Caco-2 (cell line): ENCODE data around the gene EPHA2. TPM values are rescaled to one million over a fixed set of nuclear protein-coding genes. Genes with fewer than 3 reads are reported as not detected.

Source experiments
- BruUV-seq: library from RNA; stranded (reverse); fragments of 400-500 nt; replicated peaks from 2 replicates; lab custom pipeline; 2021; lab: Mats Ljungman, UMichigan
- CTCF ChIA-PET: fragments of 300-600 bp; sonication (Branson Sonifier 250); formaldehyde crosslinking; loops from one replicate; lab custom pipeline; 2022; ENCODE audit warnings: antibody characterized with exemption; lab: Charles Lee
- POLR2A ChIA-PET: fragments of 300-600 bp; sonication (Branson Sonifier 250); formaldehyde crosslinking; loops from one replicate; lab custom pipeline; 2022; ENCODE audit warnings: antibody characterized with exemption; lab: Charles Lee
- DNase-seq, 2 experiments: peaks; one replicate each; pipeline versions ENCODE4 v3.0.0 to v3.0.0-alpha.2; 2020 to 2022
- H3K27me3 ChIP-seq: replicated peaks from 2 replicates; pipeline ENCODE4 v1.6.0; 2011; ENCODE audit warnings: low read length; ENCODE audit not compliant: control insufficient read depth, insufficient read depth
- H3K36me3 ChIP-seq: 2 replicates; pipeline ENCODE4 v1.5.1; 2011; ENCODE audit warnings: low read length; ENCODE audit not compliant: control insufficient read depth, insufficient read depth
- H3K4me1 ChIP-seq: fragments of 250-450 bp; sonication (Bioruptor Pico); 2 replicates; pipeline ENCODE4 v1.5.1; 2020; ENCODE audit warnings: mild to moderate bottlenecking
- H3K4me3 ChIP-seq: 2 replicates; pipeline ENCODE4 v1.5.1; 2011; ENCODE audit warnings: low read depth, mild to moderate bottlenecking, control low read depth, low read length
- H3K9me3 ChIP-seq: fragments of 250-450 bp; sonication (Bioruptor Pico); 2 replicates; pipeline ENCODE4 v1.5.1; 2020; ENCODE audit warnings: mild to moderate bottlenecking, moderate library complexity
- H3K27ac Mint-ChIP-seq: one replicate; pipeline ENCODE4 v1.8.0; 2022; ENCODE audit warnings: mixed read lengths; ENCODE audit not compliant: unreplicated experiment
- H3K27me3 Mint-ChIP-seq: one replicate; pipeline ENCODE4 v1.8.0; 2022; ENCODE audit warnings: mixed read lengths; ENCODE audit not compliant: insufficient read depth, unreplicated experiment
- H3K36me3 Mint-ChIP-seq: one replicate; pipeline ENCODE4 v1.8.0; 2022; ENCODE audit warnings: mild to moderate bottlenecking, mixed read lengths; ENCODE audit not compliant: insufficient read depth, unreplicated experiment
- H3K4me1 Mint-ChIP-seq: one replicate; pipeline ENCODE4 v1.8.0; 2022; ENCODE audit warnings: low read depth, mixed read lengths; ENCODE audit not compliant: unreplicated experiment
- H3K4me3 Mint-ChIP-seq: one replicate; pipeline ENCODE4 v1.8.0; 2022; ENCODE audit warnings: mild to moderate bottlenecking, moderate library complexity, mixed read lengths; ENCODE audit not compliant: unreplicated experiment
- H3K9me3 Mint-ChIP-seq: one replicate; pipeline ENCODE4 v1.8.0; 2022; ENCODE audit warnings: mixed read lengths; ENCODE audit not compliant: unreplicated experiment
- CTCF ChIP-seq, 2 experiments: fragments of 200-600 bp in 1 of 2; IDR thresholded peaks; 1 replicate in 1 of 2; 2 replicates in 1 of 2; pipeline versions ENCODE4 v1.5.1 to v1.8.0; 2011 to 2022; ENCODE audit warnings: antibody characterized with exemption in 1 of 2, control low read depth in 1 of 2, inconsistent platforms in 1 of 2, low read depth in 1 of 2, low read length in 1 of 2, mild to moderate bottlenecking in 1 of 2, moderate library complexity in 1 of 2; ENCODE audit not compliant: insufficient read depth in 1 of 2, severe bottlenecking in 1 of 2, unreplicated experiment in 1 of 2
- intact Hi-C: fragments of 100-400 bp; cut with micrococcal nuclease; formaldehyde crosslinking; loops from one replicate; pipeline ENCODE4 v1.10.0; 2022; ENCODE audit not compliant: unreplicated experiment
- total RNA-seq: library from RNA; stranded (reverse); gene quantifications from 2 replicates; pipeline ENCODE4 v1.2.3, GENCODE V29; 2022

Gene EPHA2
- total RNA-seq, 1 experiment from 2014 or later: 31.2 TPM

GRCh38 chr1:16120940-16121410, 34.9 kb downstream of the EPHA2 start:
- Mint-ChIP-seq H3K4me1 (no peaks in the 10 kb centered on the region), H3K36me3 (peaks cover 36% of the 10 kb centered on the region), H3K9me3 (no peaks in the 10 kb centered on the region), H3K4me3 (no peak overlapping the region), H3K27me3 (no peaks in the 10 kb centered on the region), H3K27ac (no peak overlapping the region)
- ChIA-PET POLR2A (interaction anchor here (1.0 kb wide), 1 partner anchor 25 kb away, joined by 3 read pairs; no protein-coding TSS in a partner anchor), CTCF (no interaction called here)
- Histone ChIP-seq H3K4me3 (no peak overlapping the region), H3K27me3 (no peaks in the 10 kb centered on the region), H3K36me3 (no peaks in the 10 kb centered on the region; the same call in 1 of the 2 replicates), H3K9me3 (no peaks in the 10 kb centered on the region), H3K4me1 (0 out of 2 replicates have a peak, but pooled peaks cover 6% of the 10 kb centered on the region)
- no peak for DNase-seq
- TF ChIP-seq CTCF (IDR thresholded peaks at IDR 0.05; ENCODE audit: insufficient read depth in 1 of 2, low read depth in 1 of 2, low read length in 1 of 2, severe bottlenecking in 1 of 2, unreplicated experiment in 1 of 2): no peak
- BruUV-seq: no TSS peak
- intact Hi-C loops: no loop called here

GRCh38 chr1:16120407-16120806, 35.5 kb downstream of the EPHA2 start:
- Histone ChIP-seq H3K4me3 (no peak overlapping the region), H3K36me3 (no peaks in the 10 kb centered on the region; the same call in 1 of the 2 replicates), H3K9me3 (no peaks in the 10 kb centered on the region), H3K4me1 (0 out of 2 replicates have a peak, but pooled peaks cover 6% of the 10 kb centered on the region), H3K27me3 (no peaks in the 10 kb centered on the region)
- CTCF ChIA-PET: no interaction called here
- Mint-ChIP-seq H3K4me1 (no peaks in the 10 kb centered on the region), H3K27me3 (no peaks in the 10 kb centered on the region), H3K4me3 (no peak overlapping the region), H3K27ac (no peak overlapping the region), H3K36me3 (peaks cover 30% of the 10 kb centered on the region), H3K9me3 (no peaks in the 10 kb centered on the region)
- POLR2A ChIA-PET: interaction anchor here (1.0 kb wide), 1 partner anchor 26 kb away, joined by 3 read pairs; no protein-coding TSS in a partner anchor
- intact Hi-C loops: no loop called here
- DNase-seq: no peak
- BruUV-seq: no TSS peak
- no peak for TF ChIP-seq CTCF (IDR thresholded peaks at IDR 0.05; ENCODE audit: insufficient read depth in 1 of 2, low read depth in 1 of 2, low read length in 1 of 2, severe bottlenecking in 1 of 2, unreplicated experiment in 1 of 2)

DNA sequence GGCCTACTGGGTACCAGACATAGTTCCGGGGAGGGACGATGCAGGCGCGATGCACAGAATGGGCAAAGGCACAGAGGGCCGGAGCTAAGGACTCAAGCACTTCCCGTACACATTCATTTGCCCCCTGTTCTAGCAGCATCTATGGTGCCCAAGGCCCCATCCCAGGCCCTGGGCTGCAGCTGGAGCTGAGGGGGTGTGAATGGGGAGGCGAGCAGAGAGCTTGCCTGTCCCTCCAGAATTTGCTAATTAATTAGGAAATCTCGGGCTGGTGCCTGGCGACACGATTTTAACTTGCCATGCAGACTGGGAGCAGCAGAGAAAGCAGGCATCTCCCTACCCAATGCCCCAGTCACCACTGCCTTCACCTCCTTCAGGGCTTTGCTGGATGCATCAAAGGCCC, 35.9 kb downstream of the EPHA2 start:
- Mint-ChIP-seq H3K27me3 (no peaks in the 10 kb centered on the region), H3K9me3 (no peaks in the 10 kb centered on the region), H3K4me1 (no peaks in the 10 kb centered on the region), H3K36me3 (peaks cover 29% of the 10 kb centered on the region), H3K4me3 (no peak overlapping the region), H3K27ac (no peak overlapping the region)
- no peaks in the 10 kb centered on the region for H3K27me3 ChIP-seq
- BruUV-seq: no TSS peak
- H3K4me1 ChIP-seq: 0 out of 2 replicates have a peak, but pooled peaks cover 6% of the 10 kb centered on the region
- POLR2A ChIA-PET: no interaction called here
- CTCF ChIA-PET: no interaction called here
- H3K36me3 ChIP-seq: no peaks in the 10 kb centered on the region
- DNase-seq: no peak
- H3K9me3 ChIP-seq: no peaks in the 10 kb centered on the region
- intact Hi-C loops: no loop called here
- no peak overlapping the region for H3K4me3 ChIP-seq
- no peak for TF ChIP-seq CTCF (IDR thresholded peaks at IDR 0.05; ENCODE audit: insufficient read depth in 1 of 2, low read depth in 1 of 2, low read length in 1 of 2, severe bottlenecking in 1 of 2, unreplicated experiment in 1 of 2)
